AG09319 (cell line): ENCODE data around the gene KIF1B.

Experiments
- DNase-seq: peaks from one replicate; pipeline ENCODE4 v3.0.0-alpha.2; 2010; ENCODE audit warnings: low read depth; ENCODE audit errors: extremely low read depth
- TF ChIP-seq, protein P1 (sequence below): IDR thresholded peaks from 2 replicates; pipeline ENCODE4 v1.5.1; 2011; ENCODE audit warnings: low read depth, mild to moderate bottlenecking, inconsistent platforms, low read length, moderate library complexity

Gene KIF1B

DNA sequence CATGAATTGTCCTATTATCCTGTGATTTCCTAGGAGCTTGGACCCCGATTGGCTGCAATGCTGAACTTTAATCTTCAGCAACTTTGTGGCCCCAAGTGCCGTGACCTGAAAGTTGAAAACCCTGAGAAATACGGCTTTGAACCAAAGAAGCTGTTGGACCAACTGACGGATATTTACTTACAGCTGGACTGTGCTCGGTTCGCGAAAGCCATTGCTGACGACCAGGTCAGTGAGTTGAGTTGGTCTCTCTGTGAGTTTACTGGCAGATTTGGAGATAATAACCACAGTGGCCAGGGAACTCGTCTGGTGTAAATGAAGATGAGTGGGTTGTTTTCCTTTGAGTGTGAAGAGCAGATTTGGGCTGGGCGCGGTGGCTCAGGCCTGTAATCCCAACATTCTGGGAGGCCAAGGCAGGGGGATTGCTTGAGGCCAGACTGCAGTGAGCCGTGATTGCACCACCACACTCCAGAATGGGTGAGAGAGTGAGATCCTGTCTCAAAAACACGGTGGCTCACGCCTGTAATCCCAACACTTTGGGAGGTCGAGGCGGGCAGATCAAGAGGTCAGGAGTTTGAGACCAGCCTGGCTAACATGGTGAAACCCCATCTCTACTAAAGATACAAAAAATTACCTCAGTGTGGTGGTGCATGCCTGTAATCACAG, 39.1 kb upstream of the KIF1B start:
- DNase-seq: no peak
- TF ChIP-seq, protein P1, sequence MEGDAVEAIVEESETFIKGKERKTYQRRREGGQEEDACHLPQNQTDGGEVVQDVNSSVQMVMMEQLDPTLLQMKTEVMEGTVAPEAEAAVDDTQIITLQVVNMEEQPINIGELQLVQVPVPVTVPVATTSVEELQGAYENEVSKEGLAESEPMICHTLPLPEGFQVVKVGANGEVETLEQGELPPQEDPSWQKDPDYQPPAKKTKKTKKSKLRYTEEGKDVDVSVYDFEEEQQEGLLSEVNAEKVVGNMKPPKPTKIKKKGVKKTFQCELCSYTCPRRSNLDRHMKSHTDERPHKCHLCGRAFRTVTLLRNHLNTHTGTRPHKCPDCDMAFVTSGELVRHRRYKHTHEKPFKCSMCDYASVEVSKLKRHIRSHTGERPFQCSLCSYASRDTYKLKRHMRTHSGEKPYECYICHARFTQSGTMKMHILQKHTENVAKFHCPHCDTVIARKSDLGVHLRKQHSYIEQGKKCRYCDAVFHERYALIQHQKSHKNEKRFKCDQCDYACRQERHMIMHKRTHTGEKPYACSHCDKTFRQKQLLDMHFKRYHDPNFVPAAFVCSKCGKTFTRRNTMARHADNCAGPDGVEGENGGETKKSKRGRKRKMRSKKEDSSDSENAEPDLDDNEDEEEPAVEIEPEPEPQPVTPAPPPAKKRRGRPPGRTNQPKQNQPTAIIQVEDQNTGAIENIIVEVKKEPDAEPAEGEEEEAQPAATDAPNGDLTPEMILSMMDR: no peak

DNA sequence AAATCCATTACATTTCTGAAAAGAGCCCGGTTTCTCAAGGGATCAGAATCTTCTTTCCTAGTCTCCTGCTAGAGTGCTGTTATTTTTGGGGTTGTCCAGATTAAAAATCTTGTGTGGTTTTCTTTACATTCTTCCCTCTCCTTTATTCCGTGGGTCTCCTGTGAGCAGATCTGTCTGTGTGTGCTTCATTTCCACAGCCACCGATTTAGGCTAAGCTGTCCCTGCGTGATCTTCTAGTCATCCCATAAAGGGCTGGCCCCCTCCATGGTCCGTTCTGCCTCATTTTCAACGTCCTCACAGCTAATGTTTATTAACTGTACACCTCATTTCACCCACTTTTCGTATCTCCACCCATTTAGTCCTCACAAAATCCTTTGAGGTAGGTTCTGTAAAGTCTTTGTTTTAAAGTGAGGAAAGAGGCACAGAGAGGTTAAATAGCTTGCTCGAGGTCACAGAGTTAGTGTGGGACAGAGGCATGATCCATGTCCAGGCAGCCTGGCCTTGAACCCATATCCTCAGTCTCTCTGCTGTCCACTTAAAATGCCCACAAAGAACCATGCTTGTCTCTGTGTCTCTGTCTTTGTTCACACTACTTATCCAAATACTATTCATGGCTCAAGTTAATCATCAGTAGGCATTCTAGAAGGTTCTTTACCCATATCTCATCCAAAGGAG, 38.2 kb upstream of the KIF1B start:
- DNase-seq: no peak
- TF ChIP-seq, protein P1: no peak

DNA sequence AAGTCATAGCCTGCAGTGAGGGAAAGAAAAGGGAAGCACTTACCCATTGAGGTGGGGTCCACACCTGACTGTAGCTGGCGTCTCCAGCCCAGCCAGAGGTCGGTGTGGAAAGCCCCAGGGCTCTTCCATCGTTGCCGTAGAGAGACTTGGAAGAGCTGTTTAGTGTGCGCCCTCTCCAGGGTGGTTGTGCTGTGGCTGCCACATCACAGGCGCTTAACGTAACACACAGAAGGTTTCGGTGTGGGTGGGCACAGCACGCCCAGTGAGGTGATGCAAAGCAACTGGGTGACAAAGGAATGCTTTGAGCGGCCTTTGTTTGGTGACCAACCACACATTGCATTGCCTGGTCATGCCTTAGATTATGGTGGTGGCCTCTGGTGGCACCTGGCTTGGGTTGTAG, 36.8 kb upstream of the KIF1B start:
- TF ChIP-seq, protein P1: no peak
- DNase-seq: no peak

DNA sequence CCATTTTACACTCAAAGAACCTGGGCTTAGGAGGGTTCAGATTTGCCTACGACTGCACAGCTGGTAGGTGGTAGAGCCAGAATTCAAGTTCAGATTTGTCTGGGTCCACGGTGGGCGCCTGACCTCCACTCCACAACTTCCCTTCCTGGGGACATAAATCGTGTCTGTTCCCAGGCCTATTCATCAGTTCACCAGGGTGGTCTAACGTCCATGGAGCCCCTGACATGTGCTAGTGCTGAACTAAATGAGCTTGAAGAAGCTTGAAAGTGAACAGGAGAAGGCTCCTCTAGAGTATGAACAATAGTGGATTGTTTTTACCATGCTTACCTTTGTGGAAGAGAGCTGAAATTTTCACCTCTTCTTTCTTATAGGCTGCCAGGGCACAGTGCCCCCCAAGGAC, 32.5 kb upstream of the KIF1B start:
- TF ChIP-seq, protein P1: no peak
- DNase-seq: no peak

DNA sequence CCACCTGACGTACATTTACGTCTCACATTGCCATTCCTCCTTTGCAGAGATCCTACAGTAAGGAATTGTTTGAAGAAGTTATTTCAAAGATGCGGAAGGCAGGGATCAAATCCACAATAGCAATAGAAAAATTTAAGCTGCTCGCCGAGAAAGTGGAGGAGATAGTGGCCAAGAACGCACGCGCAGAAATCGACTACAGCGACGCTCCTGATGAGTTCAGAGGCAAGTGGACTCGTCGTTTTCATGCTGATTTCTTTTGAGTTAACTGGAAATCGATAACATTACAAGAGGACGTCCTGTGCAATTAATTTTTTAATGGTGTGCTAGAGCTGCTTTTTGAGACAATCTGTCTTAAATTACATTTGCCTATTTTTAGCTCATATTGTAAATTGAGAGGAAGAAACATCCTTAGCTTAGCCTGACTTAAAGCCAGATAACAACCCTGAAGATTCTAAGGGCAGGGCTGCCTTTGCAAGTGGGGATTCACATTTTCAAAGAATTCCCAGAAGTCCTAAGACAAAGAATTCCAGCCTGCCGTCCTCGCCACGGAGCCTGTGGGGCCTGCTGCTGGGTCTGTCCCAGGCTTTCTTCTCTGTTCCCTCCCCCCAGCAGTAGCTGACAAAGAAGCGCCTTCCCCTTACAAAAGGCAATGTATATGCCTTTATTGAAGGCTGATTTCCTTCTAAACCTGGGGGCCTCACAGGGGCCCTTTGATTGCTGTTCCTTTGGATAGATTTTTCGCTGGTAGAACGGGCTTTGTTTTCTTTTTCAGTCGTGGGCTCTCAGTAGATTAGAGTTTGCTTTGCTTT, 31.6 kb upstream of the KIF1B start:
- TF ChIP-seq, protein P1: no peak

DNA sequence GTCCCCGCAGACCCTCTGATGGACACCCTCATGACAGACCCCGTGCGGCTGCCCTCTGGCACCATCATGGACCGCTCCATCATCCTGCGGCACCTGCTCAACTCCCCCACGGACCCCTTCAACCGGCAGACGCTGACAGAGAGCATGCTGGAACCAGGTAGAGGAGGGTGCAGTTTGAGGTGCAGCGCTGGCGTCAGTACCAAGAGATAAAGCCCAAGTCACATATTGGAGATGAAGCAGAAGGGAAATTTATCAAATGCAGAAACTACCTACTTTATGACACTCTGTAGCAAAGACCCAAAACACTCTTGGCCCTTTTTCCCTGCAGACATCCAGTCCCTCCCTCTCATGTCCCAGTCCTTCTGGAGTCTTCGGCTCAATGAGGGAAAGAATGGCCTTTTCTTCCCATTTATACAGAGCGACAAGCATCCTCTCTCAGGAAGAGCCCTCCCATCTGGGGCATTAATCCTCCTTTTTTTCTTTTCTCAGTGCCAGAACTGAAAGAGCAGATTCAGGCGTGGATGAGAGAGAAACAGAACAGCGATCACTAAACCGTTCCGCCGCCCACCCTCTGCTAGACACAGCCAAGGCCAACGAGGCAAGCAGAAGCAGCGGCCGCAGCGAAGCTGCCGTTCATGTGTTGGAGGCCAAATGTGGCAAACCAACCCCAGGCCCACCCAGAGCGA, 30.8 kb upstream of the KIF1B start:
- no peak for DNase-seq

More for the DNA sequence above, 31.6 kb upstream of the KIF1B start:
- DNase-seq: no peak

More for the DNA sequence above, 30.8 kb upstream of the KIF1B start:
- TF ChIP-seq, protein P1: no peak
